Pancreas (tissue), 8 donors: Measurements from ENCODE around the gene LINGO1. TPM values are rescaled to one million over a fixed set of nuclear protein-coding genes. Genes with fewer than 3 reads are reported as not detected.

ENCODE experiments used
- polyA plus RNA-seq, 2 donors: library from polyadenylated mRNA; stranded (reverse); fragments of 200-250 nt; gene quantifications; one replicate each; pipeline ENCODE4 v1.2.3, GENCODE V29; 2013
- total RNA-seq, 6 donors: library from RNA; stranded (reverse); fragmentation: NEBNext Ultra II Directional in 4 of 6; extraction: Animal tissue kit (Norgen Biotek cat#: 25700) in 4 of 6; gene quantifications; one replicate each; pipeline versions ENCODE4 v1.2.1 to v1.2.4, GENCODE V29; 2021 to 2023
- donor health status: healthy with polysubstance abuse.
- donor health status: DM: no; HTN: no; CAD: no; lungs with moderate emphysema.
- donor health status: DM: no; HTN: no; CAD: no.
- donor health status: Bipolar disorder and iron deficiency.
- donor health status: DM: yes; HTN: yes; CAD: no.
- donor health status: DM: no; HTN: no; CAD: no.
- donor health status: DM: no; HTN: no; CAD: no.
- donor health status: DM: yes; HTN: yes; CAD: no.

Gene LINGO1
- total and polyA plus RNA-seq, 8 donors, result 0.80 to 3.0 (median 1.7) TPM

Other genes starting within 250 kb of the LINGO1 start
- 10 to 100 TPM in 5 of 6 donors, 1 to 10 TPM in 1; 9.1 to 27.6 (median 12.5) TPM for gene PEAK1, start 212.8 kb downstream of the LINGO1 start, total RNA-seq
- 1 to 10 TPM; 1.8 to 4.6 TPM for gene PEAK1, start 212.8 kb downstream of the LINGO1 start, polyA plus RNA-seq
- 10 to 100 TPM; 11.0 to 20.5 (median 13.8) TPM for gene HMG20A, start 212.0 kb downstream of the LINGO1 start, total RNA-seq
- gene HMG20A, start 212.0 kb downstream of the LINGO1 start, polyA plus RNA-seq, result 10 to 100 TPM in 1 of 2 donors, 1 to 10 TPM in 1; 7.8 to 12.0 TPM